NCI-H748 (cell line): ENCODE results near the gene XCL1.

Source experiments
- DNase-seq: peaks from one replicate; lab custom pipeline; 2025; ENCODE audit not compliant: unreplicated experiment; lab: John Stamatoyannopoulos, UW

Gene XCL1

DNA sequence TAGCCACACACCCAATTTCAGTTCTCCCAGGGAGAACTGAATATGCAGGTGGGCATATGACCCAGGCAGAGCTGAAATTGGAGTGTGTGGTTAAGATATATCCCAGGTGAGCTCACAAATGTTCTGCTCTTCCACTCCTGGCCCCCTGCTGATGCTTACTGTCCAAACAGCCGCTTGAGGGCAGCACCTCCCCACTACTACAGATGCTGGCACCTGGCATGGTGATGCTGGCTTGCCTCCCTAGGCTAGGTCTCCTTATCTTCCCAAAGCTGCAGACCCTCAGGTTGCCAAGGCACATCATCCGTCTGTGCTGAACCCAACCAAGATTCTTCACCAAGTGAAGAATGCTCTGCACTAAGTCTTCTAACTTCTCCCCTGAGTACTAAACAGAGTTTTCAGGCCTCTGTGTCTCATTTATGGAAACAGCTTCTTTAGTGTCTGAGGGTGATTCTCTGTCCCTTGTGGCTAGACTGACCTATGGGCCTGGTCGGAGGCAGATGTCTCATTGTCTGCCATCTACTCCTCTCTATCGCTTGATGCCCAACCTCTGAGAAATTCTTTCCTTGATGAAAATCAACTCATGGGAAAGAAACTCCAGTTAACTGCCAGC, 27.2 kb downstream of the XCL1 start:
- DNase-seq = peak; percentile 81

DNA sequence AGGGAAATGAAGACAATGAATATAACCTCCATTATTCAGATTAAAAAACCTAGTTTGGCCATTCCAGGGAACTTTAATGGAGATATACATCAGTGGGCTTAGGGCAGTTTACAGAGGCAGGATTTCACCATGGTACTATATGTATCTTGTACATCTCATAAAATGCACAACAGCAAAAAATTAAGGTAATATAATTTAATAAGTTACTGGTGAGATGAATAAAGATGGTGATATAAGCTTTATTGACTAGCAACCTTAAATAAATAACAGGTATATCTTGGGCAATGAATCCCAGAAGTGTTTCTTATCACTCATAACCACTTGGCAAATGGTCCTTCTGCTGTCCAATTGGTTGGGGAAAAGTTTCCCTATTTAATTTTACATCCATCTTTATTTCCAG, 29.0 kb downstream of the XCL1 start:
- no peak for DNase-seq

DNA sequence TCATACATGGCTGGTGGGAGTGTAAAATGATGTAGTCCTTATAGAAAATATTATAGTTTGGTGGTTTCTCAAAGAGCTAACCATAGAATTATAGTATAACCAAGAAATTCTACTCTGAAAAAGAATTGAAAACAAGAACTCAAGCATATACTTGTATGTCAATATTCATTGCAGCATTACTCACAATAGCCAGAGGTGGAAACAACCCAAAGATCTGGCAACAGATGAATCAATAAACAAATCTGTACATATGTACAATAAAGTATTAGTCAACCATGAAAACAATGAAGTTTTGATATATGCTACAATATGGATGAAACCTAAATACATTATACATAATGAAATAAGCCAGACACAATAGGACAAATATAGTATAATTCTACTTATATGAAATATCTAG, 29.7 kb downstream of the XCL1 start:
- DNase-seq = no peak

DNA sequence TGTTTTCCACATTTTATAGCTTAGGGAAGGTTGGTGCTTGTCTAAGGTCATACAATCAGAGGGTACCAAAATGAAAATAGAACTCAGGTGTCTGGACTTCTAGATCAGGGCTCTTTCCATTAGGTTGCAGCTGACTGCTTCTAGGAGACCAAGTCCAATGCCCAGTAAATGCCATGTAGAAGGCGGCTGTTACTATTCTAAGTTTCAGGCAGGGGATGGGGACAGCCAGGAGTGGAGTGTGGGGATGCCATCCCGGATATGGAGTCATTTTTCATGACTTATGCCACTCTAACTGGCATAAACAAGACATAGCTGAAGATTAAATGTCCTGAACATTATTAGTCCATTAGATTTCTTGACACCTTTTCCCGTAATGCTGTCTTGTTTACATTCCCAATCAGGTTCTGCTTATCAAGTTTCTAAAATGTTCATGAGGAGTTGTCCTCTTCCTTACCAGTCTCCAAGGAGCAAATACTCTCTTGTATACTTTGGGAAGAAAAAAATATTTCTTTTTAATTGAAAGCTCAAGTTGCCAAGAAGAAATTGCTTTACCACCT, 31.5 kb downstream of the XCL1 start:
- DNase-seq = no peak

DNA sequence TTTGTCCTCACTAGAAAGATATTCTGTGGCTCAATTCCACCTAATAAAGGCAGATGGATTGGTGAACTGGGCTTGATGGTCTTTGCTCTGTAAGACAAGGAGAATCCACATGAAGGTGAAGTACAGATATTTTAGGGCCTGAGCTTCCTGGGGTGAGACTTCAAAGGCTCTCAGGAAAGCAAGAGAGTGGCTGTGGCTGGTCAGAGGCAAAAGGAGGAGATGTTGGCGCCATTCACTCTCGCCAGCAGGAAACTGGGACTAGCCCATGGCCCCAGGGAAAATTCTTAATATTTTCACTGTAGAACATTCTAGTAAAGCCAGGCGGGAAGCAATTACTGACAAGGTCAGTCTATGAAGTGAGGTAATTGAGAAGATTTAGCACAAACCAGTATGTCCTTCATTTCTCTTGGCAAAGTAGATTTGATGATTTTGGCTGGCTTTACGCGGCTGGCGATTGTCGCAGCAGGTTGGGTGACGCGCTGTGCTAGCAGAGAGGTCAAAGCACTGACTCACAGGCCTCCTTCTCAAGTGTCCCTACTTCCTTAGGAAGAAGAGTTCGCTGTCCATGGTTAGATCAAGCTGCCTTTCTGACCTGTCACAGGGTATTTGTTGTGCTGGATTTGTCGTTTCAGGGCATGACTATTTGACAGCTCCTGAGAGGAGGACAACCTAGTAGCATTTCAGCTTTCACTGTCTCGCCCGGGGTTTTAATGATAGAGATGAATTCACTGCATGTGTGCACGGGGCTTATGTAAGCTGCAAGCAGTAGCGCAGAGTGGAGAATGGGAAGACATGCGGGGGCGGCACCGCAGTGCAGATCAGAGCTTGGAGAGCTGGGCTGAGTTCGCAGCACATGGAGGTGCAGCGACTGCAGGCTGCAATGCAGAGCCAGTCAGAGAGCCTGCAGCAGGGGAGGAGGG, 32.7 kb downstream of the XCL1 start:
- DNase-seq = no peak

DNA sequence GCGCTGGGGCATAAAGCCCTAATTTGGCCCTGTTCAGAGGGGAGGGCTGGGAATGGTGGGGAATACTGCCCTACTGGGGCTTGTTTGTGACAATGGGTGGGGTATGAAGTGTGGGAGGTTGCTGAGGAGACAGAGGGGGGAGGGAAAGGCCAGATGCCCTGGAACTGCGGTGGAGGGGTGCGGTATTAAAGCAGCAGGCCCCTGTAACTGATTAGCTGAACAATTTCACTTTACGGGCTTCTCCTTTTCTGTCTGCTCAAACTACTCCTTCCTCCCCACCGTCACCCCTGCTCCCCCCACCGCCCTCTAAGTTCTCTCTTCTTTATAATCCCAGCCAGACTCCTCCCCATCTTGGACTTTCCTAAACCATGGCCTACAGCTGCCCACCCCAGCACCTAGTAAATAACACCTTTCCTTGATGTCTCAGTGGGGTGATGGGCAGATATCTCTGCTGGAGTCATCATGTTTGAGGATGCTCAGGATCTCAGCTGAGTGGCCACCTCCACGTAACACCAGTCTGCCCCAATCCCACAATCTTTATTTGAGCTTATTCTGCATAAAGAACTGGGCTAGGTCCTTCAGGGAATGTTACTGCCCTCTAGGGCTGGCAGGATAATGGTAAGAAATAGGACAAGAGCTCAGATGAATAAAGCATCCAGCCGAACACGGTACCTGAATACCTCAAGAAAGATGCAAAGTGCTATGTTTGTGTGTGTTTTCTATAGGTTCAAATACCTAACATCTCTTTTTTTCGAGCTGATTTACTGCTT, 33.5 kb downstream of the XCL1 start:
- DNase-seq = no peak

DNA sequence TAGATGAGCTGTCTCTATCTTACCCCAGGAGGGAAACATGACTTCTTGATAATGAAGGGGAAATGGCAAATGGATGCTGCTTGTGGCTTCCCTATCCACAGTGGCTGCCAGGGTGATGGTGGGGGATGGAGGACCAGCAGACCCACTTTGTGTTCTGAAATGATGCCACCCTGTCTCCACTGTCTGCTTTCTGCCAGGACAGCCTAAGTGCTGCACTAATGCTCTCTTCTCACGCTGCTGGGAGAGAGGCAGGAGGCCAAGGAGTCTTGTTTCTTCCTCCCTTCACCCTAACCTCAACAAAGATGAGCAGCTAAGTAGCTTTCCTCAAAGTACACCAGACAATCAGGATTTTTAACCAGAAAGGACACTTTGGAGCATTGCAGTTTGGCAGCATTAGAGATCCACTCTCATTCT, 36.6 kb downstream of the XCL1 start:
- no peak for DNase-seq

DNA sequence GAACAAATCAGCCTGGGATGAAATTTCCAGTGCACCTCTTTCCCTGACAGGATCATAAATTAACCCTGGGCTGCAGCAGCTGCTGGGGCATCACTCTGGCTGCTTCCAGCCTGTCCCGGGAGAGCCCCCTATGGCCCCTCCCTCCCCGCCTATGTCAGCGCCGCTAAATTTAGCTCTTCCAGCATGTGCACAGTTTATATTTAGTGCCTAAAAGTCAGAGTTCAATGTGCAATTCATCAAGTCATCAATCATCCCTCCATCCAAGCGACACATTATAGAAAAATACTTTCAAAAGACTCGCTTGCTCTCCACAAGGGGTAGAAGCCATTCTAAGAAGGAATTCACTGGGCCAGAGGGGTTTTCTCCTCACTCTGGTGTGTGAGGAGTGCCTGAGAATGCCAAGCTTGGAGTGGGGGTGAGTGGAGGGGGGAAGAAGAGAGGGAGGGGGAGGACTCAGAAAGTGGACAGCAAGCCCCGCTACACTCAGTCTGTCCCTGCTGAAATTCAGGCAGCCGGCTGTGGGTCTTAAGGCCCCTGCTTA, 37.4 kb downstream of the XCL1 start:
- DNase-seq = no peak

DNA sequence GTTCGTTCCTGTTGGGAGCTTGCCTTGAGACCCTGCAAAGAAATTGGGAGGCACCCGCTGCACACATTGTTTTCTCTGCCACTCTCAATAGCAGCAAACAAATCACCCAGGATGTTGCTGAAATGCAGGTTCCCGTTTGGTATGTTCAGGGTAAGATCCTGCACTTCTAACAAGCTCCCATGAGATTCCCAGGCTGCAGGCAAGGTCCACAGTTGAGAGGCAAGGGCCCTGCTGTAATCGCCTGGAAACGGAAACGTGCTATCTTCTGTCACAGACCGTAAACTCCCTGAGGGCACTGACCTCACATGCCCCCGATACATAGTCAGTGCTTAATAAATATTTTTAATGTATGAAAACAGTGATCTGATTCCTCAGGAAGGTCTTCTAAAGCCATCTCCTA, 37.8 kb downstream of the XCL1 start:
- DNase-seq = no peak

DNA sequence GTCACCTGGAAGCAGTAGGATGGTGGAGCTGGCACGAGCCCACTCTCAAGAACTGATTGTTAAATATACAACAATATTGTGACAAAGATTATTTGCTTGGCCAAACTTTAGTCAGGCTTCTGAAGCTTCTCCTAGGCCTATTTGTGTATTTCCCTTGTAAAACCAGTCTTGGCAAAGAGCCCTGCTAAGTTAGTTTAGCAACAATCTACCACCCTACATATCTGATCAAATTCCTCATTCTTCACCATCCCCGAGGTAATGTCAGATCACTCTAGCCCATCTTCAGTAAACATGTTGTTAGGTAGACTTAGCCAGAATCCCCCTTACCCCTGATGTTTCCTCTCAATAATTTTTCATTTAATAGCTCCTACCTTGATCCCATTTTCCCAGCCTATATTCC, 39.6 kb downstream of the XCL1 start:
- no peak for DNase-seq

DNA sequence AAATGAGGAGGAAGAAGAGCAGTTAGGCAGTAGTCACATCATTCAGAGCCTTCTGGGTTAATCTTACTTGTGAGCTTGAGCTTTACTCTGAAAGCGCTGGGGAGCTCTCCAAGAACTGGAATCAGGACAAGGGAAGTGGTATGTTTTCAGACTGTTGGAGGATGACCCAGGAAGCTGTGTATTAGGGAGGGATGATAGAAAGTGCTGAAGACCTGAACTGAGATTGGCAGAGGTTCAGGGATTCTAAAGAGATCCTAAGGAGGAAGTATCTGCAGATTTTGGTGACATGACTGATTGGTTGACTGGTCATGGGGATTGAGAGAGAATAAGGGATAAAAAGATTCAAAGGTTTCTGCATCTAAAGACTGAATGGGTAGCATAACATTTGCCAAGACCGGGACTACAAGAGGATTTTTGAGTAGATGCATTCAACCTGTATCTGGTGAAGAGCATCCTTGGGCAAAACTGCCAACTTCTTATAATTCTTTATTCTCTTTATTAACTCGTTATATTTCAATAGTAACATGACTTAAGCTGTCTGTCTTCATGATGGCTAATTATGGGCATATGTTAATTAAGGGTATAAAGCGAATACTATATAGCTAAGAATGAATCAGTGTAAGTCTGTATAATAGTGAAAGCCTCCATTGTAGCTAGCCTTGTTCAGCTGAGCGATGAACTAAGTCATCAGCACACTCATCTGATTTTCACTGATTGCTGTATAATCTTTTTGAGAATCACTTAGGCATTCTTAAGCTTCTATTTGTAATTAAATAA, 41.8 kb downstream of the XCL1 start:
- DNase-seq = no peak

DNA sequence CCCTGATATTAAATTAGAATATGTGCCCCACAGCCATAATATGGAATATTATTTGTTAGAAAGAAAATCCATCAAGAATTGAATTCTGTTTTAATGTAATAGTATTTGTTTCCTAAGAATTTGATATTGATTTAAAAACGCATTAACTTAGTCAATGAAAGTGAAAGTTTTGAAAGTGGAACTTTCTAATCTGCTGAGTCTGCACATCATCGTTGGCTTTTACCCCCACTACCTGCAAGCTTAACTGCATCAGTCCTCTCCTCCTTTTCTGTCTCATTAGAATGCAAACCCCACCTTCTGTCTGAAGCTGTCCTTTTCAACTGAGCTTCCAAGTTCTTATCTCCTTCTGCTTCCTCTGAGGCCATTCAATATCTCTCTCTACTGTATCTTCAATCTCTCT, 42.5 kb downstream of the XCL1 start:
- DNase-seq = no peak

DNA sequence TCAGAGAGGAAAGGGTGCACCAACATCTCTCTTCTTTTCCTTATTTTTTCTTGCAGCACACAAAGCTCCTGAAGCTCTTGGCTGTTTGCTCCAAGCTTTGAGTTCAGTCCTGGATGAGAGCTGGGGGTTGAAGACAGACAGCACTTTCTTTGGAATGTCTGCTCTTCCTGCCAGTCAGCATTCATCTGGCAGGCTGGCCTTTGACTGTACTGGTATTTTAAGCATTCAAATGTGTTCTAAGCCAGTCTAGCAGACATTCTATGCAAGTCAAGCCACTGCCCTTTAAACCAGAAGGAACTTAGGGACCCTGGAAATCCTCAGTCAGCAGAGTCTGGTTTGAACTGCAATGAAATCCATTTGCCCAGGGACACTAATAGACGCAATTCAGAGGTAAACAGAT, 45.0 kb downstream of the XCL1 start:
- DNase-seq = no peak

DNA sequence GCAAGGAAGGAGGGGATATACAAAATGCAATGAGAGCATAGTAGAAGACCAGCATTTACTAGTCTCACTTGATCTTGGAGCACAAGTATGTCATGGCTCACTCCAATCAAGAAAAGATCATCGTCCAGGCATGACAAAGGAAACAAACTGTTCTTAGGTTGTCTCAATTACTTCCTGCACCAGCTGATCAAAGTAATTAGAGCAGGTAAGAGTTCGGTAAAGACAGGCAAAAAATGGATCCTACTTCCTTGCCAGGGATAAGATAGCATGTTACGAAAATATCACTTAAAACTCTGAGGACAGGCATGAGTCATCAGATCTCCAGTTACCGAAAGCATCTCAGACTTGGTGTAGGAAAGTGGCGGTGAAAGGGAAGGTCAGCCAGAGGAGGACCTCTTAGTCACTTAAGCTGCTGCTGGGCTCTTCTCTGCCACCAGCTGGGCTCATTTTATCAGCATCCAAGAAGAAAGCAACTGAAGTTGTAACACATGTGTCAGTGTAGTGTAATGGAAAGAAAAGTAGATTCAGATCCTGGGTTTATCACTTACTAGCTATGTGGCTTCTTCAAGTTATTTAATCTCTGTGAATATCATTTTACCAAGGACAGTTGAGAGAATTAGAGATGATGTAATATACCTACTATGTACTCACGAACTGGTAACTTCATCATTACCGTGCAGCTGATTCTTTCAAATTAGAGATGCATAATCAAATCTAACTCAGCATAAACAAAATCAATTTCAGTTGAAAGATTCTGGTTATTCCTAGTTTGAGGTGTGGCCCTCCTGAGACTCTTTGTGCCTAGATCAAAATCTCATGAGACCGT, 46.8 kb downstream of the XCL1 start:
- DNase-seq = no peak

DNA sequence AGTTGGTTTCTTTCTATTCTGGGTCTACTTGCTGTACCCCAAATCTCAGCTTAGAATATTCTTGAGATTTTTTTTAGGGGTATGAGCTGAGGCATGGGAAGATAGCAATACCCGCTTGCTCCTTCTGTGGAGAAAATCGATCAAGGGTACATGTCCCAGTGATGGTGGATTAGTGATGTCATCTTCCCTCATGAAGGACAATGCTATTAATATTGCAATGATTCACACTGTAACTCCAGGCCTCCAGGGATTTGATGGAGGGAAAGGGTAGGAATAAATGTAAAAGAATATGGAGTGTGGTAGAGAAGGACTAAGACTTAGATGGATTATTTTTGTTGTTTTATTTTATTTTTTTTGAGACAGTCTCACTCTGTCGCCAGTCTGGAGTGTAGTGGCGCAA, 47.4 kb downstream of the XCL1 start:
- no peak for DNase-seq

DNA sequence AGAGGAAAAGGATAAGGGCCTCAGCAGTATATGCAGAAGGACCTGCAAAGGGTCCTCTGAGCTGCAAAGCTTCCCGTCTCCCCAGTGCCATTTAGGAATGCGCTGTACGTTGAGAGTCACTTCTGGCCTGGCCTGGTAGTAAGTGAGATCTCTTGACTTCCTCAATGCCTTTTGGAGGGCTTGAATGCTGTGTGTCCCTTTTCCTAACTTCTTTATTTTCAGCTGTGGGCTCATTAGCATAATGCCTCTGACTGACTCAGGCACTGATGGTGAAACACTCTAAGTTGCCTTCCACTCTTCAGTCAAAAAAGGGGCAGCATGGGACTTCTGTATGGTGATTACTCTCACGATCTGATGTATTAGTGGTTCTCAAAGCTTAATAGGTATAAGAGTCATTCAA, 49.9 kb downstream of the XCL1 start:
- no peak for DNase-seq

DNA sequence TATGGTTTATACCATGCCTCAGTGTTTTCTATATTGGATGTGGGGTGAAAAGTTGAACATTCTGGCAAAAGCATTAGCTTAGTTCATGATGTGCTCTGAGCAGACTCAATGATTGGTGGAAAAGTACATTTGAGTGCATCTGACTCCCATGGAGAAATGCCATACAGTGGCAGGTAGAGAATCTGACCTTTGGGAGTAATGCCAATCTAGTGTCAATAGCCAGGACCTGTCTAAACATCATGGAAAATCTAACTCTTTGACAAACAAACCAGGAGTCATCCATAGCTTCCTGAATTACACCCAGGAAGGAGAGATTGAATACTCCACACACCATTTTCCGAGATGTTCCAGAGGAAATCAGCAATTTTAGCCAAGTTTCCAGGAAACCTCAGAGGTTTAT, 51.0 kb downstream of the XCL1 start:
- DNase-seq = no peak

DNA sequence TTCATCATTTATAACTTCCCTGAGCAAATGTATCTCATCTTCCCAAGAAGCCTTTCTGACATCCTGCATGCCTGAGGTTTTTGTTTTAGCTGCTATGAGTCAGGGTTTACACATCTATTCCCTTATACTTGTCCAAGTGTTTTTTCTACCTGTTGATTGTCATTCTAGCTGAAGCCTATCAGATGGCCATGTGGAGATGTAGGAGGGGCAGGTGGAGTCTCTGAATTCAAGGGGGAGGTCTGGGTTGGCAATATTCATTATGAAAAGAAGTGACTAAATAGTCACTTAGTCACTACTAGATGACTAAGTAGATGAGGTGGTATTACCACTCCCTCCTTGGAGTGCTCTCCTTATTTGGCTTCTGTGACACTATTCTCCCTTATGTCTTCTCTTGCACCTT, 52.4 kb downstream of the XCL1 start:
- no peak for DNase-seq

DNA sequence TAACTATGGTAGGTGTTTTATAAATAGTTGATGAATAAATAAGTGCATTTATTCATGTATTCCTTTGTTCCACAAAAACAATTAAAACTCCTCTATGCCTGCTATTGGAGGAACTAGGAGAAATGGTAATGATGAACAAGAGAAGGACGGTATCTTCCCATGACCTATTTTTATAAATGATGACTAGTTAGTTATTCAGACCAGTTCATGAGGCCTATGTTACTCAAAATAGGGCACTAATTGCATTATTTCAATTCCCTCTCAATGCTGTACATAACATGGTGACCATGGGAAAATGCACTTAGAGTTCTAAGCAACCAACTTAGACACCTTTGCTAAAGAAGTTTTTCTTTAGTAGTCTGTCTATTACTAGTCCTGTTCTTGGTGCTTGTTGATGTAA, 53.1 kb downstream of the XCL1 start:
- DNase-seq = no peak
